Endothelial cell of umbilical vein (primary cell): ENCODE measurements around the gene PTH1R.

ENCODE experiments used
- CTCF ChIP-seq, 2 donors: IDR thresholded peaks; 1 replicate in 1 of 2; 2 replicates in 1 of 2; pipeline ENCODE4 v1.5.1; 2011; ENCODE audit warnings: low read length in 2 of 2, mild to moderate bottlenecking in 2 of 2, moderate library complexity in 2 of 2, control low read depth in 1 of 2, inconsistent platforms in 1 of 2, low read depth in 1 of 2; ENCODE audit not compliant: insufficient read depth in 1 of 2; ENCODE audit errors: extremely low read depth in 1 of 2
- EZH2 ChIP-seq: IDR thresholded peaks from 2 replicates; pipeline ENCODE4 v1.6.1; 2012; ENCODE audit warnings: borderline replicate concordance, low read depth, mild to moderate bottlenecking, moderate library complexity, low read length, inconsistent platforms; ENCODE audit not compliant: severe bottlenecking
- GATA2 ChIP-seq: IDR thresholded peaks from 2 replicates; pipeline ENCODE4 v1.7.0; 2011; ENCODE audit warnings: low read depth, mild to moderate bottlenecking, moderate library complexity, mixed read lengths, low read length; ENCODE audit not compliant: insufficient read length, insufficient read depth
- JUN ChIP-seq: IDR thresholded peaks from 2 replicates; pipeline ENCODE4 v1.6.1; 2011; ENCODE audit warnings: borderline replicate concordance, low read depth; ENCODE audit not compliant: insufficient read length, insufficient read depth
- MAX ChIP-seq: IDR thresholded peaks from 2 replicates; pipeline ENCODE4 v1.6.1; 2011; ENCODE audit not compliant: insufficient read depth, insufficient read length
- POLR2A ChIP-seq: IDR thresholded peaks from 2 replicates; pipeline ENCODE4 v1.6.1; 2012; ENCODE audit warnings: low read depth, mild to moderate bottlenecking, control low read depth, low read length
- POLR2AphosphoS5 ChIP-seq: IDR thresholded peaks from 2 replicates; pipeline ENCODE4 v1.6.1; 2012; ENCODE audit warnings: low read depth, mild to moderate bottlenecking, control low read depth, low read length, moderate library complexity; ENCODE audit not compliant: insufficient read depth

GRCh38 chr3:46907960-46908293, 30.4 kb downstream of the PTH1R start:
- TF ChIP-seq POLR2A (no peak), EZH2 (no peak), CTCF (IDR thresholded peaks at IDR 0.05; ENCODE audit: extremely low read depth in 1 of 2, insufficient read depth in 1 of 2, low read depth in 1 of 2, low read length in 2 of 2) (no peak), POLR2AphosphoS5 (no peak), GATA2 (no peak), MAX (no peak), JUN (no peak)
